Measurements from ENCODE around the gene SMARCB1.

Gene SMARCB1

GRCh38 chr22:23829845-23830372 is 43.1 kb downstream of the SMARCB1 start:
- H3K9ac ChIP-seq, result no peak overlapping the region
- no peak overlapping the region for H3K4me3 ChIP-seq (ENCODE audit: low read depth, low read length)
- TF ChIP-seq CTCF (IDR thresholded peaks at IDR 0.05), result no peak
- no peaks in the 10 kb centered on the region for H3K27me3 ChIP-seq (ENCODE audit: control insufficient read depth, insufficient read depth, low read length)
- H2AFZ ChIP-seq, result no peak overlapping the region
- no peak overlapping the region for H3K27ac ChIP-seq
- H3K79me2 ChIP-seq, result no peaks in the 10 kb centered on the region
- no peaks in the 10 kb centered on the region for H3K4me1 ChIP-seq
- H3K4me2 ChIP-seq (ENCODE audit: low read length), result no peak overlapping the region
- H3K9me3 ChIP-seq (ENCODE audit: control insufficient read depth, low read length), result no peaks in the 10 kb centered on the region
- H3K36me3 ChIP-seq (ENCODE audit: control insufficient read depth, insufficient read depth, low read length), result no peaks in the 10 kb centered on the region

GRCh38 chr22:23831261-23831660 is 44.5 kb downstream of the SMARCB1 start:
- Histone ChIP-seq H3K27me3 (ENCODE audit: control insufficient read depth, insufficient read depth, low read length) (no peaks in the 10 kb centered on the region), H3K36me3 (ENCODE audit: control insufficient read depth, insufficient read depth, low read length) (no peaks in the 10 kb centered on the region), H3K4me3 (ENCODE audit: low read depth, low read length) (no peak overlapping the region), H3K4me1 (no peaks in the 10 kb centered on the region), H3K9ac (no peak overlapping the region), H3K9me3 (ENCODE audit: control insufficient read depth, low read length) (no peaks in the 10 kb centered on the region), H3K27ac (no peak overlapping the region), H2AFZ (no peak overlapping the region), H3K4me2 (ENCODE audit: low read length) (no peak overlapping the region), H3K79me2 (no peaks in the 10 kb centered on the region)
- TF ChIP-seq CTCF (IDR thresholded peaks at IDR 0.05), result no peak

GRCh38 chr22:23831781-23832180 is 45.0 kb downstream of the SMARCB1 start:
- no peak overlapping the region for H3K27ac ChIP-seq
- H3K4me2 ChIP-seq (ENCODE audit: low read length), result no peak overlapping the region
- no peaks in the 10 kb centered on the region for H3K27me3 ChIP-seq (ENCODE audit: control insufficient read depth, insufficient read depth, low read length)
- no peaks in the 10 kb centered on the region for H3K36me3 ChIP-seq (ENCODE audit: control insufficient read depth, insufficient read depth, low read length)
- no peak overlapping the region for H2AFZ ChIP-seq
- no peaks in the 10 kb centered on the region for H3K9me3 ChIP-seq (ENCODE audit: control insufficient read depth, low read length)
- no peak overlapping the region for H3K4me3 ChIP-seq (ENCODE audit: low read depth, low read length)
- H3K9ac ChIP-seq, result no peak overlapping the region
- no peaks in the 10 kb centered on the region for H3K4me1 ChIP-seq
- TF ChIP-seq CTCF (IDR thresholded peaks at IDR 0.05), result no peak
- no peaks in the 10 kb centered on the region for H3K79me2 ChIP-seq

GRCh38 chr22:23832226-23833016 is 45.7 kb downstream of the SMARCB1 start:
- H3K27me3 ChIP-seq (ENCODE audit: control insufficient read depth, insufficient read depth, low read length), result no peaks in the 10 kb centered on the region
- no peaks in the 10 kb centered on the region for H3K79me2 ChIP-seq
- H3K4me3 ChIP-seq (ENCODE audit: low read depth, low read length), result no peak overlapping the region
- H3K4me2 ChIP-seq (ENCODE audit: low read length), result no peak overlapping the region
- TF ChIP-seq CTCF (IDR thresholded peaks at IDR 0.05), result no peak
- no peaks in the 10 kb centered on the region for H3K9me3 ChIP-seq (ENCODE audit: control insufficient read depth, low read length)
- H3K4me1 ChIP-seq, result no peaks in the 10 kb centered on the region
- no peaks in the 10 kb centered on the region for H3K36me3 ChIP-seq (ENCODE audit: control insufficient read depth, insufficient read depth, low read length)
- no peak overlapping the region for H2AFZ ChIP-seq
- no peak overlapping the region for H3K27ac ChIP-seq
- H3K9ac ChIP-seq, result no peak overlapping the region
